NCI-H2081 (cell line): ENCODE results near the gene PPP1R16B.
"Not testable (repeated sequence)": the region's sequence is repeated elsewhere in the genome, so short reads cannot be mapped to it uniquely, and the experiment has no call there.

ENCODE experiments used
- DNase-seq, 2 experiments: peaks; one replicate each; lab custom pipeline; 2025; lab: John Stamatoyannopoulos, UW

Gene PPP1R16B

GRCh38 chr20:38935967-38936407 is 130.5 kb downstream of the PPP1R16B start:
- DNase-seq, result no peak

- no peak for DNase-seq
These were observed 131.5 kb downstream of the PPP1R16B start for GRCh38 chr20:38937000-38937399.

GRCh38 chr20:38937978-38938473 is 132.5 kb downstream of the PPP1R16B start:
- DNase-seq, result no peak

GRCh38 chr20:38939686-38940085 is 134.2 kb downstream of the PPP1R16B start:
- DNase-seq, result no peak

GRCh38 chr20:38940644-38941043 is 135.1 kb downstream of the PPP1R16B start:
- no peak for DNase-seq

- no peak for DNase-seq
These were observed 136.4 kb downstream of the PPP1R16B start for GRCh38 chr20:38941726-38942389.

- no peak for DNase-seq
These were observed 139.5 kb downstream of the PPP1R16B start for GRCh38 chr20:38945012-38945411.

GRCh38 chr20:38946836-38947235 is 141.3 kb downstream of the PPP1R16B start:
- no peak for DNase-seq

GRCh38 chr20:38947931-38948362 is 142.4 kb downstream of the PPP1R16B start:
- DNase-seq, result no peak

GRCh38 chr20:38950254-38950653 is 144.8 kb downstream of the PPP1R16B start:
- DNase-seq, result no peak

GRCh38 chr20:38951611-38952010 is 146.1 kb downstream of the PPP1R16B start:
- no peak for DNase-seq

GRCh38 chr20:38952153-38952552 is 146.7 kb downstream of the PPP1R16B start:
- DNase-seq, result no peak

- no peak for DNase-seq
These were observed 148.3 kb downstream of the PPP1R16B start for GRCh38 chr20:38953630-38954340.

- no peak for DNase-seq
These were observed 151.9 kb downstream of the PPP1R16B start for GRCh38 chr20:38957235-38957876.

- DNase-seq, result no peak
These were observed 152.5 kb downstream of the PPP1R16B start for GRCh38 chr20:38957915-38958485.

GRCh38 chr20:38960187-38960687 is 154.7 kb downstream of the PPP1R16B start:
- not testable (repeated sequence) for DNase-seq

GRCh38 chr20:38961530-38962043 is 156.1 kb downstream of the PPP1R16B start:
- peak in 1 of 2 experiments; percentile 7 for DNase-seq

GRCh38 chr20:38962044-38962927 is 156.8 kb downstream of the PPP1R16B start, which contains the start of gene DHX35:
Gene DHX35, plus strand, starts transcription at chr20:38962344. Its CDS starts 24 bp downstream, at chr20:38962368.
- peak; percentile 96 to 97 for DNase-seq

- DNase-seq, result no peak
These were observed 157.5 kb downstream of the PPP1R16B start for GRCh38 chr20:38962928-38963401.

GRCh38 chr20:38963745-38964144 is 158.2 kb downstream of the PPP1R16B start:
- DNase-seq, result no peak

GRCh38 chr20:38965264-38965663 is 159.8 kb downstream of the PPP1R16B start:
- no peak for DNase-seq
